Gastroesophageal sphincter (tissue), 3 donors: Measurements from ENCODE around the gene BIRC7.

Experiments
- CTCF ChIP-seq, 4 experiments: fragments of 200-600 bp in 2 of 4; fragments of 450-650 bp in 2 of 4; sonication (generic) in 1 of 4; IDR thresholded peaks; one replicate each; pipeline ENCODE4 v1.5.1; 2017 to 2019; ENCODE audit warnings: antibody characterized with exemption in 4 of 4, mild to moderate bottlenecking in 2 of 4, moderate library complexity in 2 of 4
- EP300 ChIP-seq: sonication (generic); formaldehyde crosslinking; IDR thresholded peaks from one replicate; pipeline ENCODE4 v1.6.1; 2017; ENCODE audit warnings: antibody characterized with exemption, mild to moderate bottlenecking
- POLR2AphosphoS5 ChIP-seq: sonication (generic); formaldehyde crosslinking; IDR thresholded peaks from one replicate; pipeline ENCODE4 v1.6.1; 2017; ENCODE audit warnings: antibody characterized with exemption

GRCh38 chr20:63279931-63280330, 44.2 kb downstream of the BIRC7 start:
- TF ChIP-seq CTCF (IDR thresholded peaks at IDR 0.05), result no peak
- TF ChIP-seq POLR2AphosphoS5, result no peak
- no peak for TF ChIP-seq EP300
